H1 (cell line): ENCODE measurements around the gene SMAD7. TPM values are rescaled to one million over a fixed set of nuclear protein-coding genes. Genes with fewer than 3 reads are reported as not detected.

ENCODE experiments used
- CTCF ChIA-PET: fragments of 300-600 bp; sonication (Branson Sonifier 250); formaldehyde crosslinking; loops from one replicate; lab custom pipeline; 2021; ENCODE audit not compliant: partially characterized antibody; lab: Charles Lee
- POLR2A ChIA-PET: fragments of 300-600 bp; sonication (Branson Sonifier 250); formaldehyde crosslinking; loops from one replicate; lab custom pipeline; 2021; ENCODE audit warnings: inconsistent platforms; ENCODE audit not compliant: partially characterized antibody; lab: Charles Lee
- DNase-seq, 2 experiments: peaks; one replicate each; pipeline versions ENCODE4 v3.0.0 to v3.0.0-alpha.2; 2010 to 2022; ENCODE audit warnings: low spot score in 2 of 2, low read depth in 1 of 2, mixed read lengths in 1 of 2
- FAIRE-seq: peaks from 2 replicates; lab custom pipeline; 2011; peaks lifted over from hg19 to GRCh38; lab: Jason Lieb, UNC
- H2AFZ ChIP-seq: 2 replicates; pipeline ENCODE4 v1.8.1; 2012; ENCODE audit warnings: low read length, inconsistent platforms
- H2AK5ac ChIP-seq: 2 replicates; pipeline ENCODE4 v1.6.1; 2013; ENCODE audit warnings: low read depth, low read length
- H2BK120ac ChIP-seq: replicated peaks from 2 replicates; pipeline ENCODE3; 2013; ENCODE audit warnings: low read depth, low read length, inconsistent platforms
- H2BK12ac ChIP-seq: 2 replicates; pipeline ENCODE4 v1.6.1; 2013; ENCODE audit warnings: low read depth, low read length
- H2BK15ac ChIP-seq: 2 replicates; pipeline ENCODE4 v1.6.1; 2013; ENCODE audit warnings: low read length
- H2BK20ac ChIP-seq: 2 replicates; pipeline ENCODE4 v1.6.1; 2013; ENCODE audit warnings: low read length
- H2BK5ac ChIP-seq: 2 replicates; pipeline ENCODE4 v1.6.1; 2013; ENCODE audit warnings: low read depth, low read length
- H3K14ac ChIP-seq: 2 replicates; pipeline ENCODE4 v1.6.1; 2013; ENCODE audit warnings: inconsistent platforms; ENCODE audit not compliant: insufficient read length
- H3K18ac ChIP-seq: 2 replicates; pipeline ENCODE4 v1.6.1; 2013; ENCODE audit warnings: low read length; ENCODE audit errors: extremely low read depth
- H3K23ac ChIP-seq: 2 replicates; pipeline ENCODE4 v1.6.1; 2013; ENCODE audit warnings: inconsistent platforms; ENCODE audit not compliant: insufficient read length
- H3K23me2 ChIP-seq: 2 replicates; pipeline ENCODE4 v1.6.1; 2013; ENCODE audit warnings: low read depth, low read length
- H3K27ac ChIP-seq: 2 replicates; pipeline ENCODE4 v1.6.1; 2011; ENCODE audit warnings: low read depth, low read length, inconsistent platforms
- H3K27me3 ChIP-seq, 4 experiments: replicated peaks in 1 of 4; 1 replicate in 1 of 4; 2 replicates in 3 of 4; pipeline versions ENCODE4 v1.6.1 to v1.8.1; 2011 to 2013; ENCODE audit warnings: low read length in 3 of 4, mild to moderate bottlenecking in 3 of 4, inconsistent platforms in 2 of 4, mixed read lengths in 2 of 4, moderate library complexity in 1 of 4; ENCODE audit not compliant: control insufficient read depth in 3 of 4, insufficient read depth in 3 of 4; ENCODE audit errors: extremely low read depth in 1 of 4
- H3K36me3 ChIP-seq, 4 experiments: 2 replicates each; pipeline versions ENCODE4 v1.6.1 to v1.8.1; 2011 to 2013; ENCODE audit warnings: mild to moderate bottlenecking in 4 of 4, low read length in 3 of 4, moderate library complexity in 2 of 4, control low read depth in 1 of 4, inconsistent platforms in 1 of 4; ENCODE audit not compliant: insufficient read depth in 4 of 4, control insufficient read depth in 2 of 4
- H3K4ac ChIP-seq: replicated peaks from 2 replicates; pipeline ENCODE3; 2013; ENCODE audit warnings: low read length, low read depth, mixed read lengths, inconsistent platforms; ENCODE audit not compliant: insufficient read length
- H3K4me1 ChIP-seq, 4 experiments: replicated peaks in 1 of 4; 1 replicate in 1 of 4; 2 replicates in 3 of 4; pipeline versions ENCODE4 v1.6.1 to v1.8.1; 2011 to 2013; ENCODE audit warnings: low read length in 3 of 4, inconsistent platforms in 2 of 4, mixed read lengths in 1 of 4; ENCODE audit not compliant: insufficient read depth in 4 of 4, control insufficient read depth in 3 of 4
- H3K4me2 ChIP-seq, 2 experiments: 2 replicates each; pipeline versions ENCODE4 v1.6.1 to v1.8.1; 2011 to 2013; ENCODE audit warnings: low read depth in 2 of 2, low read length in 2 of 2, control low read depth in 1 of 2, inconsistent platforms in 1 of 2, mild to moderate bottlenecking in 1 of 2; ENCODE audit not compliant: insufficient read depth in 1 of 2
- H3K4me3 ChIP-seq, 4 experiments: fragments of 200-600, 300-600 bp in 1 of 4; sonication (generic), shearing (Covaris generic), sonication (Bioruptor Twin) in 1 of 4; 2 replicates each; pipeline versions ENCODE4 v1.5.1 to v1.8.1; 2011 to 2016; ENCODE audit warnings: low read length in 4 of 4, low read depth in 3 of 4, control low read depth in 2 of 4, inconsistent platforms in 2 of 4, mild to moderate bottlenecking in 2 of 4, mixed read lengths in 1 of 4, moderate library complexity in 1 of 4; ENCODE audit not compliant: insufficient read depth in 2 of 4; ENCODE audit errors: extremely low read depth in 1 of 4
- H3K56ac ChIP-seq: replicated peaks from 2 replicates; pipeline ENCODE3; 2013; ENCODE audit warnings: low read depth, mild to moderate bottlenecking, mixed read lengths, low read length, inconsistent platforms; ENCODE audit not compliant: insufficient read length
- H3K79me1 ChIP-seq: 2 replicates; pipeline ENCODE4 v1.6.1; 2013; ENCODE audit warnings: low read depth, low read length, control low read depth
- H3K79me2 ChIP-seq, 2 experiments: 2 replicates each; pipeline versions ENCODE4 v1.6.1 to v1.8.1; 2012 to 2013; ENCODE audit warnings: low read length in 2 of 2, mild to moderate bottlenecking in 2 of 2, inconsistent platforms in 1 of 2; ENCODE audit not compliant: insufficient read depth in 2 of 2, control insufficient read depth in 1 of 2
- H3K9ac ChIP-seq, 4 experiments: replicated peaks in 1 of 4; 1 replicate in 1 of 4; 2 replicates in 3 of 4; pipeline versions ENCODE4 v1.6.1 to v1.8.1; 2011 to 2013; ENCODE audit warnings: low read depth in 3 of 4, low read length in 3 of 4, control low read depth in 2 of 4, mild to moderate bottlenecking in 2 of 4, moderate library complexity in 2 of 4, inconsistent platforms in 1 of 4; ENCODE audit errors: extremely low read depth in 1 of 4
- H3K9me3 ChIP-seq, 2 experiments: 2 replicates each; pipeline versions ENCODE4 v1.6.1 to v1.8.1; 2012 to 2013; ENCODE audit warnings: mild to moderate bottlenecking in 2 of 2, moderate library complexity in 2 of 2, control low read depth in 1 of 2, inconsistent platforms in 1 of 2, low read depth in 1 of 2, low read length in 1 of 2, mixed read lengths in 1 of 2; ENCODE audit not compliant: insufficient read depth in 2 of 2
- H4K20me1 ChIP-seq, 2 experiments: replicated peaks in 1 of 2; 2 replicates each; pipeline versions ENCODE3 to v1.8.1; 2011 to 2013; ENCODE audit warnings: inconsistent platforms in 2 of 2, low read length in 2 of 2, mild to moderate bottlenecking in 1 of 2; ENCODE audit not compliant: insufficient read depth in 2 of 2, control insufficient read depth in 1 of 2
- H4K5ac ChIP-seq: 2 replicates; pipeline ENCODE4 v1.6.1; 2013; ENCODE audit warnings: low read length, low read depth, mixed read lengths, inconsistent platforms; ENCODE audit not compliant: insufficient read length
- H4K8ac ChIP-seq: 2 replicates; pipeline ENCODE4 v1.8.0; 2013; ENCODE audit warnings: mild to moderate bottlenecking, moderate library complexity, low read length, inconsistent platforms; ENCODE audit not compliant: insufficient read depth; ENCODE audit errors: extremely low read depth
- H4K91ac ChIP-seq: replicated peaks from 2 replicates; pipeline ENCODE3; 2013; ENCODE audit warnings: low read length, mixed read lengths, inconsistent platforms; ENCODE audit not compliant: insufficient read length
- BRCA1 ChIP-seq: IDR thresholded peaks from 2 replicates; pipeline ENCODE4 v1.6.1; 2012; ENCODE audit warnings: low read depth, low read length, improper control_type of control experiment
- CREB1 ChIP-seq: IDR thresholded peaks from 2 replicates; pipeline ENCODE4 v1.6.1; 2012; ENCODE audit warnings: inconsistent platforms
- POLR2A ChIP-seq, 2 experiments: IDR thresholded peaks; 1 replicate in 1 of 2; 2 replicates in 1 of 2; pipeline ENCODE4 v1.6.1; 2011; ENCODE audit warnings: low read depth in 2 of 2, low read length in 2 of 2, mild to moderate bottlenecking in 2 of 2; ENCODE audit errors: control extremely low read depth in 1 of 2
- WGBS, 2 experiments: shearing (Covaris generic) in 1 of 2; methylation state at CpG; one replicate each; pipeline versions ENCODE4 v1.1.6 to v1.1.7; 2013 to 2015; ENCODE audit warnings: low lambda C conversion rate in 2 of 2, mixed read lengths in 2 of 2, inconsistent platforms in 1 of 2, low coverage in 1 of 2, missing lambda C conversion rate in 1 of 2; ENCODE audit not compliant: insufficient replicate concordance in 2 of 2, insufficient coverage in 1 of 2, insufficient read length in 1 of 2; ENCODE audit errors: extremely low coverage in 1 of 2, missing lambda C conversion rate in 1 of 2; 5-methylcytosine and 5-hydroxymethylcytosine counted together
- polyA plus RNA-seq, 7 experiments: library from polyadenylated mRNA; depleted of rRNA in 3 of 7; stranded (reverse) in 5 of 7; unstranded in 2 of 7; fragments of >200 nt in 5 of 7; fragments of 200-250 nt in 2 of 7; gene quantifications; 1 replicate in 5 of 7; 2 replicates in 1 of 7; 4 replicates in 1 of 7; pipeline versions ENCODE4 v1.2.1 to v1.2.3, GENCODE V29; 2011 to 2013; ENCODE audit warnings: missing spikeins in 2 of 7, mixed read lengths in 2 of 7
- total RNA-seq: library from RNA; stranded (reverse); fragmentation: NEBNext Ultra II Directional; extraction: Animal tissue kit (Norgen Biotek cat#: 25700); gene quantifications from 2 replicates; pipeline ENCODE4 v1.2.1, GENCODE V29; 2021

SMAD7 gene
- total and polyA plus RNA-seq, 2 of the 8 experiments (the other 6 are each of a cell fraction or from before 2014, with no cell fraction given) = 6.5 to 15.5 TPM

- no peak overlapping the region for H3K4ac ChIP-seq
- ChIA-PET CTCF (interaction anchor here (1.0 to 1.2 kb wide), 2 partner anchors 12 to 108 kb away, joined by 3 read pairs; no protein-coding TSS in a partner anchor), POLR2A (no interaction called here)
- no peak overlapping the region for H3K23ac ChIP-seq
- no peaks in the 10 kb centered on the region for H3K79me1 ChIP-seq
- H3K56ac ChIP-seq = no peak overlapping the region
- H4K8ac ChIP-seq = no peak overlapping the region
- H3K9me3 ChIP-seq = no peaks in the 10 kb centered on the region
- H2AFZ ChIP-seq = no peak overlapping the region
- H3K4me1 ChIP-seq = peaks cover 0 to 23% (median 13%) of the 10 kb centered on the region in 4 experiments; a peak in 6 of 7 replicates
- no peak overlapping the region for H3K27ac ChIP-seq
- H3K18ac ChIP-seq = no peak overlapping the region
- no peaks in the 10 kb centered on the region for H3K36me3 ChIP-seq
- H2BK12ac ChIP-seq = no peak overlapping the region
- H2BK20ac ChIP-seq = no peak overlapping the region
- FAIRE-seq (no peak), DNase-seq (no peak)
- H2AK5ac ChIP-seq = no peak overlapping the region
- no peak overlapping the region for H4K91ac ChIP-seq
- 0 out of 7 replicates have a peak, but pooled peaks cover 0 to under 1% (median 0%) of the 10 kb centered on the region in 4 experiments for H3K27me3 ChIP-seq
- no peak overlapping the region for H2BK5ac ChIP-seq
- no peak overlapping the region for H4K5ac ChIP-seq
- no peak overlapping the region for H3K4me2 ChIP-seq
- H2BK15ac ChIP-seq = no peak overlapping the region
- no peak overlapping the region for H3K9ac ChIP-seq
- H3K4me3 ChIP-seq = no peak overlapping the region
- no peak overlapping the region for H2BK120ac ChIP-seq
- H3K23me2 ChIP-seq = no peaks in the 10 kb centered on the region
- WGBS, 2 experiments = 86% methylated on average over 6 of the region's 11 CpGs; no CpG with 5 or more reads in 1 of the 2 experiments
- no peaks in the 10 kb centered on the region for H3K79me2 ChIP-seq
- no peaks in the 10 kb centered on the region for H4K20me1 ChIP-seq
- H3K14ac ChIP-seq = no peak overlapping the region
- no peak for TF ChIP-seq POLR2A (IDR thresholded peaks at IDR 0.05; ENCODE audit: control extremely low read depth in 1 of 2, low read depth in 2 of 2, low read length in 2 of 2)
- no peak for TF ChIP-seq BRCA1
- TF ChIP-seq CREB1 = no peak
These were observed 65.4 kb downstream of the SMAD7 start for GRCh38 chr18:48885266-48885923.
